ENCODE results near the gene PHF21B.
"Not testable (repeated sequence)": the region's sequence is repeated elsewhere in the genome, so short reads cannot be mapped to it uniquely, and the experiment has no call there.

Gene PHF21B

GRCh38 chr22:44988671-44989070 is 21.1 kb downstream of the PHF21B start:
- no peak for DNase-seq (ENCODE audit: low read depth)

DNA sequence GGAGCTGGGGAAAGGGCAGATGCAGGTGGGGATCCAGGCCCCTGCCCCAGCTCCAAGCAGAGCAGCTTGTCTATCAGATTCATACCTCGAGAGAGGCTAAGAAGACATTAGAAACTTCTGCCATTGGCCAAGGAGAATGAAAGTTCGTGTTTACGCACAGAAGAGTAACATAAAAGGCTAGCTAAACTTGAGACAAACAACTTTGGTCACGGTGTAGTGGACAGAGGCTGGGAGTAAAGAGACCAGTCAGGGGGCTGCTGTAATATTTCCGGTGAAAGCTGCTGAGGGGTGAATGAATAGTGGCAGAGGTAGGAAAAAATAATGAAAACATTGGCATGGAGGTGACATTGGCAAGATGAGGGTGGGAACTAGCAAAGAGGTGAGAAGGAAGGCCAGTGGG is 22.9 kb downstream of the PHF21B start:
- DNase-seq (ENCODE audit: low read depth) = no peak

GRCh38 chr22:44985906-44986527 is 23.8 kb downstream of the PHF21B start:
- no peak for DNase-seq (ENCODE audit: low read depth)

GRCh38 chr22:44983878-44984482 is 25.8 kb downstream of the PHF21B start:
- DNase-seq (ENCODE audit: low read depth) = no peak

DNA sequence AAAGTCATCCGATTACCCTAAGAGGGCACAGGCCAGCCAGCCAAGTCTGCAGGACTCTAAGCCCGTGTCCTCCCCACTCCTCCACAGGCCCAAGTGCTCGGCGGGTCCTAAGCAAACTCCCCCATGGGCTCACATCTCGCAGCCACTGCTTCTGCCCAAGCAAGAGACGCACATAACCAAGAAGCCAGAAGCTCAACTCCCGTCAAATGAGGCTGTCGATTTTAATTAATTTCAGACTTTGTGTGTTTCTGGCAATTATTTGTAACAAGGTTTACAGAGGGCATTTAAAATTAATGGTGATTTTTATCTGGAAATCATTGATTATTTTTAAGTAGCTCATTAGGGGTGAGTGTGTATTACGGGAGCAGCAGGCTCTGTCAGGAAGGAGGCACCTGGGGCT is 27.4 kb downstream of the PHF21B start:
- DNase-seq (ENCODE audit: low read depth) = no peak

GRCh38 chr22:44981857-44982256 is 27.9 kb downstream of the PHF21B start:
- no peak for DNase-seq (ENCODE audit: low read depth)

DNA sequence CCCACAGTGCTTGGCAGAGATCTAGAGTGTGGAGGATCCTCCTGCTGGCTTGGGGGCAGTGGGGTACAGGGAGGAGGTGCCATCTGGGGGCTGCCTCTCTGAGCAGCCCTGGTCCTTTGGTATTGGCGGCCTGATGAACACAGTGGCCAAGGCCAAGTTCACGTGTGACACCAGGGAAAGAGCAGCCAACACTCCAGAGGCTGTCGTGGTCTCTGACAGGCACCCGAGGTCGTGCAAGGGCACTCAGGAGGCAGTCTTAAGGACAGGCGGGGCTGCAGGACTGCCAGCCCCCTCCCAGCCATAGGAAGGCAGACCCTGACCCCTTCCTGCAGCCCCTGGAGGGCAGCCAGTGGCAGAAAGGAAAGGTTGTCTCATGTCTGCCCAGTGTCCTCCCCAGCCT is 30.7 kb downstream of the PHF21B start:
- DNase-seq (ENCODE audit: low read depth) = no peak

GRCh38 chr22:44975427-44976262 is 34.2 kb downstream of the PHF21B start:
- peak; percentile 77 for DNase-seq (ENCODE audit: low read depth)

- DNase-seq (ENCODE audit: low read depth) = no peak
These were observed 35.4 kb downstream of the PHF21B start for GRCh38 chr22:44974454-44974853.

GRCh38 chr22:44973829-44974228 is 36.0 kb downstream of the PHF21B start:
- no peak for DNase-seq (ENCODE audit: low read depth)

GRCh38 chr22:44972363-44973083 is 37.3 kb downstream of the PHF21B start:
- DNase-seq (ENCODE audit: low read depth) = no peak

DNA sequence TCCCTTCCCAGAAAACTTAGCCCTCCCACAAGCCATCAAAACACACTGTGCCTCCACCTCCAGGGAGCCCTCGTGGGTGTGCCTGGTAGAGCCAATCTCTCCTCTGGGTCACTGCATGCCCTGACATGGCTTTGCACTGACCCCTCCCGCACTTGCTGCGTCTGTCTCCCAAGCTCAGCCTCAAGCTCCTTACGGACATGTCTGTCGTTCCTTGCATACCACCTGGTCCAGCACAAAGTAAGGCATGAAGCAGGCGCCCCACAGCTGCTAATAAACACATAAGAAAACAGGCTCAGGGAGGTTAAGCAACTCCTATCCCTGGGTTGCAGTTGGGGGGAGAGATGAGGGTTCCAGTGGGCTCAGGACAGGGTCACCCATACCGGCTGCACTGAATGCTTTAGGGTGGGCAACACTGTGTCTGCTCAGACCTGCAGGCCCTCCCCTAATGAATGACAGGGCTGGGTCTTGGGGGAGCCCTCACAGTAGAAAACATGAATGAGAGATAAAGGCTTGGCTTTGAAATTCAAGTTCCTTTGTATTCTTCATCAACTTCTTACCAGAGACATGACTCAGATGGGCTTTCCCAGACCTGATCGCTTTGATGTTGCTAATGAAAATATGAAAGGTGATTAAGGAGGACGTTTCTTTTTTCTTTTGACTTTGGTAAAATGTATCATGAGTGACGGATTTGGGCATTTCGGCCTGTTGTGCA is 38.0 kb downstream of the PHF21B start:
- no peak for DNase-seq (ENCODE audit: low read depth)

GRCh38 chr22:44970291-44970690 is 39.5 kb downstream of the PHF21B start:
- DNase-seq (ENCODE audit: low read depth) = no peak

- no peak for DNase-seq (ENCODE audit: low read depth)
These were observed 40.0 kb downstream of the PHF21B start for GRCh38 chr22:44969817-44970216.

- DNase-seq (ENCODE audit: low read depth) = no peak
These were observed 41.1 kb downstream of the PHF21B start for GRCh38 chr22:44968736-44969135.

DNA sequence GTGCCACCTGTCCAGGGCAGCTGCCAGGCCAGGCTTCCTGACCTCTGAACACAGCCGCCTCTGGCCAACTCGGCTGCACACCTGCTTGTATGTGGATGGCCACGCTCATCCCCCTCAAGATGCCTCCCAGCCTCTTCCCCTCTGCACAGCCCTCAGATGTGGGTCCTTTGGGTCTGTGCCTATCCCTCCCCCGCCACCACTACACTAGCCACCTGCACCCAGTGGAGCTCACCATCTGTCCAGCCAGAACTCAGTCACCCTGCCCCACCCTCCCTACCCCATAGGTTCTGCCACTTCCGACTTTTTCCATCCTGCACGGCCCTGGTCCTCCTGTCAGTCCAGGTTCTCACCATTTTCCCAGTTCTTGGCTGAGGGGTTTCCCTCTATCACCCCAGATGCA is 44.6 kb downstream of the PHF21B start:
- DNase-seq (ENCODE audit: low read depth) = no peak

DNA sequence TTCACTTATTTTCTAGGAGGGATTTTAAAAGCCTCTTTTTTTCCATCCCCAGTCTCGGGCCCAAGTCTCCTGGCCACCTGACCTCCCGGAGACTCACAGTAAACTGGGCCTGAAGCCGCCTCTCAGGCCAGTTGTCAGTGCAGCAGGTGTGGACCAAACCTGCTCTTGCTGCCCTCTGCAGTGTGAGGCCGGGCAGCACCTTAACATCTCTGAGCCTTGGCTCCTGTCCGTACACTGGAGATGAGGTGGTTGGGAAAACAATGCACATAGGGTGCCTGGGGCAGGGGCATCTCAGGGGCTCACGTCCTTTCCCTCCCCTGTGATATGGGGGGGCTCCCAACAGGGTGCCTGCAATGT is 45.1 kb downstream of the PHF21B start:
- DNase-seq (ENCODE audit: low read depth) = no peak

DNA sequence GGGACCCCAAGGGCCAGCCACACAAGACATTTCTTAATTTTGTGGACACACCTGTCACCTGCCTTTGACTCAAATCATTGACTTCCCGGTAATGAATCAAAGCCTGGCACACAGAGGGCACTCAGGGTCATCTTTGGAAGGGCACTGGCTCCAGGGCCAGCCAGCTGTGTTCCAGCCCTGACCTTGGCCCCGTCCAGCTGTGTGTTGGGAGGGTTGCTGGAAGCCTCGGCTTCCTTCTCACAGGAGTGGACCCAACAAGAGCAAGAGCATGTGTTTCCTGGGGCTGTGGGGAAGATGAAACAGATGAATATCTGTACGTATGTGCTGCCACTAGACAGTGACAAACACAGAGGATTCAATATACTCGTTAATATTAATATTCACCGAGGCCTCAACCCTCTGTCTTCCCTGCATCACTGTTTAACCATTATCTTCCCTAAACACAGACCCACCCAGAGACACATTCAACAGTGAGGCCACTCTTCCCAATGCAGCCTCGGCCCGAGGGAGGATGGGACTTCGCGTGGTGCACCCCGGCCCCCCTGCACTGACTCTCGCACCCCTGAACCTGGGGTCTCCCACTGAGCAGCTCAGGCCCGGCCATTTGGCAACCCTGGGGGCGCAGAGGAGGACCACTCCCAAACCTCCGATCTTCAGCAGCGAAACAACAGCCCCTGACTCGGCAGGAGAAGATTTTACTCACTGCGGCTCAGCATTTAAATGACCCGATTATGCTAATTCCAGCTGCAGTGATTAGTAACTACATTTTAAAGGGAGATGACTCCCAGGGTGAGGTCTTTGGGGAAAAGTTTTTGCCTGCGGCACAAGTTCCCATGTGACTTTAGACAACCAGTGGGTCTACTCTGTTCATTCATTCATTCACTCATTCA is 45.7 kb downstream of the PHF21B start:
- no peak for DNase-seq (ENCODE audit: low read depth)

DNA sequence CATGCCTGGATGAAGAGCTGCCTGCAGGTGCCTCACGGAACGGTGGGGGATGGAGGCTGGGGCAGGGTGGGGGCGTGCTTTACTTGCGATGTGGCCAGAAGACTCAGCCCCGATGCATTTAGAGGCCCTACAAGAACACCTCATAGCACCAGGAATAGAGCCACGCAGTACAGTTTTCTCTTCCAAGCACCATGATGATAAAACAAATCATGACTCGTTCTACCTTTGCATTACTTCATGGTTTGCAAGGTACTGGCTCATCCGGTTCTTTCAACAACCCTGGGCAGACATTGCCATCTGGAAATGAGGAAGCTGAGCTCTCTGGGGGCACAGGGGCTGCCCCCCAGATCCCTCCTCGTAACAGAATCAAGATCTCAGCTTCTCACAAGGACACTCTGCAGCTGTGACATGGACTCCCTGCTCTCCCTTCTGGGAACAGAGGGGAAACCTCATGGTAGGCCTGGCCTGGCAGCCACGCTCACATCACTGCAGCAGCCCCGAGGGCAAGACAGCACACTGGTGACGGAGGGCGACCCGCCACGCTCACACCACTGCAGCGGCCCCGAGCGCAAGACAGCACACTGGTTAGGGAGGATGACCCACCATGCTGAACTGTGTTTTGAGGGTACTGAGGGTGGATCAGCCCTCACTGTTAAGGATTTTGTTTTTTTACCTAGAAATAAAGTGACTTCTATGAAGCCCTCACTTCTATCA is 46.9 kb downstream of the PHF21B start:
- no peak for DNase-seq (ENCODE audit: low read depth)

DNA sequence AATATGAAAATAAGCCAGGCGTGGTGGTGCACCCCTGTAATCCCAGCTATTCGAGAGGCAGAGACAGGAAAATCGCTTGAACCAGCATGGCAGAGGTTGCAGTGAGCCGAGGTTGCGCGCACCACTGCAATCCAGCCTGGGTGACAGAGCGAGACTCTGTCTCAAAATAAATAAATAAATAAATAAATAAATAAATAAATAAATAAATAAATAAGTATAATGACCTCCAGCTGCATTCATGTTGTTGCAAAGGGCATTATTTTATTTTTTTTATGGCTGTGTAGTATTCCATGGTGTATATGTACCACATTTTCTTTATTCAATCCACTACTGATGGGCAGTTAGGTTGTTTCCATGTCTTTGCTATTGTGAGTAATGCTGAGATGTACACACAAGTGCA is 48.1 kb downstream of the PHF21B start:
- DNase-seq (ENCODE audit: low read depth) = not testable (repeated sequence)
